Inflammatory macrophage treated with lipopolysaccharide for 4 hours (primary cell): ENCODE data around the gene RSRC2.
A peak's percentile ranks its signal among the peaks of the same experiment; 100 is the strongest.
"Not testable (repeated sequence)": the region's sequence is repeated elsewhere in the genome, so short reads cannot be mapped to it uniquely, and the experiment has no call there.

ENCODE experiments used
- DNase-seq: peaks from one replicate; pipeline ENCODE4 v3.0.0-alpha.2; 2020

Gene RSRC2, protein sequence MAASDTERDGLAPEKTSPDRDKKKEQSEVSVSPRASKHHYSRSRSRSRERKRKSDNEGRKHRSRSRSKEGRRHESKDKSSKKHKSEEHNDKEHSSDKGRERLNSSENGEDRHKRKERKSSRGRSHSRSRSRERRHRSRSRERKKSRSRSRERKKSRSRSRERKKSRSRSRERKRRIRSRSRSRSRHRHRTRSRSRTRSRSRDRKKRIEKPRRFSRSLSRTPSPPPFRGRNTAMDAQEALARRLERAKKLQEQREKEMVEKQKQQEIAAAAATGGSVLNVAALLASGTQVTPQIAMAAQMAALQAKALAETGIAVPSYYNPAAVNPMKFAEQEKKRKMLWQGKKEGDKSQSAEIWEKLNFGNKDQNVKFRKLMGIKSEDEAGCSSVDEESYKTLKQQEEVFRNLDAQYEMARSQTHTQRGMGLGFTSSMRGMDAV

DNA sequence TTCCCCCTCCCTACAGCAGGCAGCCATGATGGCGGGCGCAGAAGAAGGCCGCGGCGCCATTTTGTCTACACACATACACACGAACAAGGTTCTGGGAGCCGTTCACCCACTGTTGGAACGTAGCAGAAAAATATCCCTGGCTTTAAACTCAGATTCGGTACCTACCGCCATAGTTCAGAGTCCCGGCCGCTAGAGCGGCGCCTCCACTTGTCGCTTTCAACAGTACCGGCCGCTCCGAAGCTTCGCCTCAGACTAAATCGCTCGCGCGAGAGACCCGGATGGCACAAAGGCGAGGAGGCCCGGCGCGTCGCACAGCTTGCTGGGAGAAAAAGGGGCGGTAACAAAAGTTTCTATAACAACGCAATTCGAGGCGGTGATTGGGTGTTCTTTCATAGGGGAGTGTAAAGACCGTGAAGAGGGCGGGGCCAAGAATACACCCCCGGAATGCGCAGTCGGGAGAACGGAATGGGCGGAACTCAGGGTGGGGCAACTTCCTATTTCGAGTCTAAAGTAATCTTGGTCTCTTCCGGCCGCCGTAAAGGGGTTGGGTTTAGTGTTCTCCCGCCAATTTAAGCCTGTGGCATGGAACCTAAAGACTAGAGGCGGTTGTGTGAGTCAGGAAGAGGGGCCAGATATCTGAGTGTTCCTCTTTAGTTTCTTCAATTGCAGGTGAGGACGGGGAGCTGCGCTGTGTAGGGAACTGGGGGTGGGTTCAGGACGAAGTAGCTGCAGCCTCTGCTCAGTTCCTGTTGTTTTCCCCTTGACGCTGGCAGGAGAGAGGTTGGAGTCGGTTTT, at the start of gene RSRC2, which contains the start of gene KNTC1:
TSS of gene RSRC2 (minus strand) at position 254 of the 795 bp plus-strand sequence. CDS start at position 171, 83 bp downstream.
TSS of gene KNTC1 (plus strand) at position 567 of the 795 bp plus-strand sequence. CDS start 2,815 bp downstream, outside the sequence.
- peak; percentile 100 for DNase-seq

DNA sequence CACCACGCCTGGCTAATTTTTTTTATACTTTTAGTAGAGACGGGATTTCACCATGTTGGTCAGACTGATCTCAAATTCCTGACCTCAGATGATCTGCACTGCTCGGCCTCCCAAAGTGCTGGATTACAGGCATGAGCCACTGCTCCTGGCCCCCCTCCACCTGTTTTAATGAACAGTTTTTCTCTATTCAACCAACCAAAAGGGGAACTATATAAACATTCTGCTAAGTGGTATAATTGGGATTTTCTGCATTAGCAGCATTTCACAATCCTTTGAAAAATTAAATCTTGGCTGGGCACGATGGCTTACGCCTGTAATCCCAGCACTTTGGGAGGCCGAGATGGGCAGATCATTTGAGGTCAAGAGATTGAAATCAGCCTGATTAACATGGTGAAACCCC, 45.1 kb upstream of the RSRC2 start:
- DNase-seq, result no peak

DNA sequence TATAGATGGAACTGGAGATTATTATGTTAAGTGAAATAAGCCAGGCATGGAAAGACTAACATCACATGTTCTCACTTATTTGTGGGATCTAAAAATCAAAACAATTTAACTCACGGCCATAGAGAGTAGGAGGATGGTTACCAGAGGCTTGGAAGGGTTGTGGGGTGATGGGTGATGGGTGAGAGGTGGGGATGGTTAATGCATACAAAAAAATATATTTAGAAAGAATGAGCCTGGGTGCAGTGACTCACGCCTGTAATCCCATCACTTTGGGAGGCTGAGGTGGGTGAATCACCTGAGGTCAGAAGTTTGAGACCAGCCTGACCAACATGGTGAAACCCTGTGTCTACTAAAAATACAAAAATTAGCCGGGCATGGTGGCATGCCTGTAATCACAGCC, 43.3 kb upstream of the RSRC2 start:
- not testable (repeated sequence) for DNase-seq

DNA sequence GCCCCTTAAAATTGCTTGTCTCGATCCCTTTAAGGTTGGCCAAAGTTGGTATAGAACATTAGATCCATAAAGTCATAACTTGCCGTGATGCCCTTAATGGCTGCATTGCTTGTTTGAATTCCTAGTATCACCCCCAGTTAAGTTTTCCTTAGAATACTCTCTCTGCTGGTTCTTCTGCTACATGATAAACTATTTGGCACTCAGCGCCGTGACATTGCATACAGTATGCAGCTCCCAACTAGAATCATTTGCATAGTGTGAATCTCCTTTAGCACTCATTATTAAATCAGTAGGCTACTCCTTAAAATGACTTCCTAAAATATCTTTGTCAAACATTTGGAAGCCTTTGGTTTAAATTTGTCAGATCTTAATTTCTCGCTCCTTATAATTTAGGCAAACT, 42.6 kb upstream of the RSRC2 start:
- DNase-seq, result no peak

DNA sequence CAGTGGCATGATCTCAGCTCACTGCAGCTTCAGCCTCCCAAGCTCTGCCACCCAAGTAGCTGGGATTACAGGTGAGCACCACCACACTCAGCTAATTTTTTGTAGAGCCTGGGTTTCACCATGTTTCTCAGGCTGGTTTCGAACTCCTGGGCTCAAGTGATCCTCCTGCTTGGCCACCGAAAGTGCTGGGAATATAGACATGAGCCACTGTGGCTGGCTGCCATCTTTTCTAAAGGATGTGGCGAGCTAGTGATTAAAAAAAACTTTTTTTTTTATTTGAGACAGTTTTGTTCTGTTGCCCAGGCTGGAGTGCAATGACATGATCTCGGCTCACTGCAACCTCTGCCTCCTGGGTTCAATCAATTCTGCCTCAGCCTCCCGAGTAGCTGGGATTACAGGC, 40.1 kb upstream of the RSRC2 start:
- DNase-seq, result not testable (repeated sequence)

DNA sequence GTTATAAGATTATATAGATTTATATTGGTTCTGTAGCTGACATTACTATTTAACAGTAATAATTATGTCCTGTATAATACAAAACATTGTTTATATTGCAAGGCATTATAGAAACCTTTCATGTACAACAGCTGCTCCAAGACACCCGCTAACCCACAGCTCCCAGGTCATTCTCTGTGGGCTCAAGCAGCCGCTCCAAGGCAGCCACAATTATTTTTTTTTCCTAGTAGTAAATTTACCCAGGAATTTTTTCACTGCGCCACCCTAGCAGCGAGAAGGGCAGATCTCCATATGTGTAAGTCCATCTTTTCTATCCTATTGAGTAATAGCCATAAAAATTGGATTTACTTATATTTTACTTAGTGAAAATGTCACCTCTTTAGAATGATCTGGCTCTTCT, 36.6 kb upstream of the RSRC2 start:
- no peak for DNase-seq

DNA sequence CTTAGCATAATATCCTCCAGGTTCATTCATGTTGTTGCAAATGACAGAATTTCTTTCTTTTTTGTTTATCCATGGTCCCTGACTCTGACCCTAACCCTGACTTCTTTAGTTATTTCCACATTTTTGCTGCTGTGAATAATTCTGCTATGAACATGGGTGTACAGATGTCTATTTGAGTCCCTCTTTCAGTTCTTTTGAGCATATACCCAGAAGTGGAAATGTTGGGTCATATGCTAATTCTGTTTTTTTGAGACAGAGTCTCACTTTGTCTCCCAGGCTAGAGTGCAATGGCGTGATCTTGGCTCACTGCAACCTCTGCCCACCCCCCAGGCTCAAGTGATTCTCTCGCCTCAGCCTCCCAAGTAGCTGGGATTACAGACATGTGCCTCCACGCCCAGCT, 33.4 kb upstream of the RSRC2 start:
- no peak for DNase-seq

DNA sequence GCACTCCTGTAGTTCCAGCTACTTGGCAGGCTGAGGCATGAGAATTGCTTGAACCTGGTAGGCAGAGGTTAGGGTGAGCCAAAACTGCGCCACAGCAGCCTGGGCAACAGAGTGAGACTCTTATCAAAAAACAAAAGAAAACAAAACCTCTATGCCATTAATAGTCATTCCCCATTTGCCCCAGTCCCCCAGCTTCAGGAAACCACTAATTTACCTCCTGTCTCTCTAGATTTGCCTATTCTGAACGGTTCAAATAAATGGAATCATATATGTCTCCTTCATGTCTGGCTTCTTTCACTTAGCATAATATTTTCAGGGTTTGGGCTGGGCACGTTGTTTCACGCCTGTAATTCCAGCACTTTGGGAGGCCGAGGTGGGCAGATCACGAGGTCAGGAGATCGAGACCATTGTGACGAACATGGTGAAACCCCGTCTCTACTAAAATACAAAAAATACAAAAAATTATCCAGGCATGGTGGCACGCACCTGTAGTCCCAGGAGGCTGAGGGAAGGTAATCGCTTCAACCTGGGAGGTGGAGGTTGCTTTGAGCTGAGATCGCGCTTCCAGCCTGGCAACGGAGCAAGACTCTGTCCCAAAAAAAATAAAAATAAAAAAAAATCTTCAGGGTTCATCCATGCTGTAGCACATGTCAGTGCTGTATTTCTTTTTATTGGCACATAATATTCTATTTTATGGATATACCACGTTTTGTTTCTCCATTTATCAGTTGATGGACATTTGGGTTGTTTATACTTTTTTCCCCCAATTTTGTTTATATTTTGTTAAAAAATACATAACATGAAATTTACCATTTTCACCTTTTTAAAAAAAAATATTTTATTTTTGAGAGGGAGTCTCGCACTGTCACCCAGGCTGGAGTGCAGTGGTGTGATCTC, 32.3 kb upstream of the RSRC2 start:
- DNase-seq, result no peak

DNA sequence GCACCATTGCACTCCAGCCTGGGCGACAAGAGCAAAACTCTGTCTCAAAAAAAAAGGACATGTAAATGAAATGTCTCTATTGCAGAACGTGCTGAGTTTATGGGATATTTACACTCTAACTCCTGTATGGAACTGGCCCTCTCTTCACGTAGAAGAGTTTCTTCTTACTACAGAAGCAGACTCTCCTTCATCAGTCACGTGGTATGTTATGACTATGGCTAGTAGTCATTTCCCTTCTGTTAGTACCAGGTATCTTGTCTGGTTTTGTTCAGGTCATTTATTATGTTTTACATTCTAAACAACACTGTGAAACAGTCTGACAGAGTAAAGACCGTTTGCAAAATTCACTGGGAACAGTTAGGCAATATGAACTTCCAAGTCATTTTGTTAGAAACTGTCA, 20.6 kb upstream of the RSRC2 start:
- DNase-seq, result no peak

DNA sequence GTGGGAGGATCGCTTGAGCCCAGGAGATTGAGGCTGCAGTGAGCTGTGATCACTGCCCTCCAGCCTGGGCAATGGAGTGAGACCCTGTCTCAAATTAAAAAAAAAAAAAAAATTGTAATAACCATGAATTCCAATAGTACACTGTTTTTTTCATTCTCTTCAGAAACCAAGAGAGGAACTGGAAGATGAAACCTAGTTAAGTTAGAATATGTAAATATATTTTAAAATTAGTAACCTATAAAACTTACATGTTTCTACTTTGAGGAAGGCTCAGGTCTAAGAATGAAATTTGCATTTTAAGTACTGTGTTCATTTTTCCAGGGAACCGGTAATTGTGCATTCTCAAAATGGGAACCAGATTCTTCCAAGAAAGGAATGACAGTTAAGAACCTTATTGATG, 19.1 kb upstream of the RSRC2 start:
- DNase-seq, result no peak

DNA sequence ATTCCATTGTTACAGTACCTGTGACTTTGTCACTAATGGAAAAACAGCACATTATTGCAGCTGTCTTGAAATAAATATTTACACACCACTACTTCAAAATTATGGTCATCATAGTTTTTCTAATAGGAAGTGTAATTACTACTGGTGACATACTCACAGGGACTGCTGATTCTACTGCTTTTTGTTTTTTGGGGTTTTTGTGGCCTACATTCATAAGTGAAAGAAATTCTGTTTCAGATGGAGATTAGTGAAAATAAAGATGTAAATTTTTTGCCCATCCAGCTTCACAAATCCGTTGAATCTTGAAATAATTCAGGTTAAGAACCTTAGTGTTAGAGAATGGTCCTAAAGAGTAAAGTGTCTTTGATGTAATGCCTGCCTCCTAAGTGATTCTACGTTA, 17.8 kb upstream of the RSRC2 start:
- no peak for DNase-seq

DNA sequence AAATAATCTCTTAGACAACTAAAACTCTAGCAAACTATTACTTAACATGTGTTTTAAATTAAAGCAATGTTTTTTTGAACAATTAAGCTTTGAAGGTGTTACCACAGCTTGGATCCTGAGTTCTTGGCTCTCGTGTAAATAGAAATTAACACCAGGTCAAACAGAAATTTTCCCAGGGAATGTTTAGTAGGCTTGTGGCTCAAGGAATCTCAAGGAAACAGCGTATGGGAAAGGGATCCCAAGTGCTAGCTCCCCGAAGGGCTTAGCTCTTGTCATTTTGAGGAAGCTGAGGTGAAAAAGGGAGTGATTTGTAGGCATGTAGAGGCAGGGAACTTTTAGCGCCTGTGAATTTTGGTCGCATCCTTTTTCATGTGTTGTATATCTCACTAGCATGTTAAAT, 11.8 kb upstream of the RSRC2 start:
- DNase-seq, result no peak

DNA sequence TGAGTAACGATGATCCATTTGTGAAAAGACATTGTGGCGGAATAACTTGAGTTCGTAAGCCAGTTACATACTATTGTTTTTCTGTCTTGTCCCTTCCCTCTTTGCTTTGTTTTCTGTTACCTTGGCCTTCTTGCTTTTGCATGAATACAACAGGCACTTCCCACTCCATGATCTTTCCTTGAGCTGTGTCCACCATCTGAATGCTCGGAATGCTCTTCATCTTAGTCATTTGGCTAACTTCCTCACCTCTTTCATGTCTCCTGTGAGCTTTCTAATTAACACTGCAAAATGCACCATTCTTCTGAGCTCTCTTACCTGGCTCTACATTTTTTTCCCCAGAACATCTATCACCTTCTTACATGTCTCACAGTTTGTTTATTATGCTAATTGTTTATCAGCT, 10.3 kb upstream of the RSRC2 start:
- DNase-seq, result no peak

DNA sequence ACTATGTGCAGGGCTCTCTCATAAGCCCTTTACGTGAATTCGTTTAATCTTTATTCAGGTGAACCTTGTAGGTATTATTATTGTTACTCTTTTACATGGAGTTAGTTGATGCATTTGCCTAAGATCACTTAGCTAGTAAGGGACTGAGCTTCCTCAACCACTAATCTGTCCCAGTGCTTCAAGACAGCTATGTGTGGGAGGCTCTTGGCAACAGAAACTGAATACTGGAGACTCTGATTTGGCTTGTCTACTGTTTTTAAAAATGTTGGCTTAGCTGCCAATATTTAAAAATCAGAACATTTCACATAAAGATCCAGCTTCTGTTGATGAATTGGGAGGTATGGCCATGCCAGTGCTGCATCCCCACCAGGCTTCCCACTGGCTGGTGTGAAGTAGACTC, 7.1 kb upstream of the RSRC2 start:
- no peak for DNase-seq

DNA sequence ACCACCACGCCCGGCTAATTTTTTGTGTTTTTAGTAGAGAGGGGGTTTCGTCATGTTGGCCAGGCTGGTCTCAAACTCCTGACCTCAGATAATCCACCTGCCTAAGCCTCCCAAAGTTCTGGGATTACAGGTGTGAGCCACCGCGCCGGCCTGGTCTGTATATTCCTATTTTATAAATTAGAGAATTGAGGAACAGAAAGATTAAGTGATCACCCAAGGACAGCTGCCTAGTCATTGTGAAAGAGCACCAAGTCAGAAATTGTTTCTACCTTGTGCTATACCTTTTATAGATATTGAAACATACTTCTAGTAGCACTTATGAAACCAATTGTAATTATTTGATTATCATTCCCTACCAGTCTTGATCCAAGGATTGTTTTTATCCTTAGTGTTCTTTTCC, 2.3 kb upstream of the RSRC2 start:
- DNase-seq, result no peak

DNA sequence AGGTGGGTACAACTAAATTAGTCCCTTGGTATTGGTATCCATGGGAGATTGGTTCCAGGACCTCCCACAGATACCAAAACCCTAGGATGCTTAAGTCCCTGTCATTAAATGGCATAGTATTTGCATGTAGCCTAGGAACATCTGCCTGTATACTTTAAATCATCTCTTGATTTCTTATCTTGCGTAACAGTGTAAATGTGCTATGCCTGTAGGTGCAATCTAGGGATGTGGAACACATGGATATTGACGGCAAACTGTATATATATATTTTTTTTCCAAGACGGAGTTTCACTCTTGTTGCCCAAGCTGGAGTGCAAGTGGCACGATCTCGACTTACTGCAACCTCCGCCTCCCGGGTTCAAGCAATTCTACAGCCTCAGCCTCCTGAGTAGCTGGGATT, 1.8 kb upstream of the RSRC2 start:
- no peak for DNase-seq

DNA sequence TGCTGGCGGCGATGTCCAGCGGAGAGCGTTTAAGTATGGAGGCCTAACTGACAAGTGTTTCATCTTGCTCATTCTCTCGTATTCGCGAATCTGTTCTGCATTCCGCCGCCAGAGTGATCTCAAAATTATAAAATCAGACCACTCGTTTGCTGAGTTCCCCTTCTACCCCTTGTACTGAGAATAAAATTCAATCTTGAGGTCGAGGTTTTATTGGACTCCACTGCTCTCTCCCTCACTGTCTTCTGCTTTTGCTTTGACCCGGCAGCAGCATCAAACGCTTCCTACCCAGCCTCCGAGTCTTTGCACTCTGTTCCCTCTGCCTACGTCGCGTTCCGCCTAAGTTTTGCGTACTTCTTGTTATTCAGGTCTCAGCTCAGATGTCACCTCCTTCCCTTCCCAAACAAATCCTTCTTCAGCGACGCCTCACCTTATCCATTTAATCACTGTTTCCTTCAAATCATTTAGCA, 775 bp upstream of the RSRC2 start:
- peak; percentile 51 for DNase-seq

DNA sequence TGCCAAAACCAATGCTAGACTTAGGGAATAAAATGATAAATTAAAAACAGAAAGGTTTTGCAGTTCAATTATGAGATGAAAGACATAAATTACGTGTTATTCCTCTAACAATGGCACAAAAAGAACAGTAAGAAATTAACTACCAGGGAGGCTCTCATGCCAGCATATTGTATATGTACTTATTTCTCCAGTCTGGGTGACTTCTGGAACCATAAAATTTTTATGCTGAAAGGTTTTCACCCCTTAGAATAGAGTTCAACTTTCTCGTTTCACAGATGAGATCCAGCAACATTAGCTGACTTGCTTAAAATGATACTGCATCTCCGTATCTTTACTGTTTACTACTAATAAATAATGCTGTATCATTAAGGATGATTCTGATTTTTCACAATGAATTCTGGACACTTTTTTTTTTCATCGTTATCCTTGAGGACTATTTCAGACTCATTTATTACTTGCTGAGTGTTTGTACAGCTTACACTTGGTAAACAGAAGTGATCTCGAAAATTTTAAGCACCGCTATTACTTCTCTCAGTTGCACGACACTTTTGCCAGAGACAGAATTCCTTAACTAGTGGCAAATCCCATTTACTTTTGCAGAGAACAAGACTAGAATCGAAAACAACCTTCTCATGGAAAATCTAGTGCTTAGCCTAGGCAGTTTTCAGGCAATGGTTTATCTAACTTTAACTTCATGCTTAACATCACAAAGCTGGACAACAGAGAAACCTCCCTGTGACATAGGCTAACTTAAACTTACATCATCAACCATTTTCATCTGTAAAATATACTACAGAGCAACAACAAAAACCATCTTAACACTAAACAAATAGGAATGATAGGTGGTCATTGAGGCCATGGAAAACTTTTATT, 2.7 kb downstream of the RSRC2 start:
- no peak for DNase-seq

DNA sequence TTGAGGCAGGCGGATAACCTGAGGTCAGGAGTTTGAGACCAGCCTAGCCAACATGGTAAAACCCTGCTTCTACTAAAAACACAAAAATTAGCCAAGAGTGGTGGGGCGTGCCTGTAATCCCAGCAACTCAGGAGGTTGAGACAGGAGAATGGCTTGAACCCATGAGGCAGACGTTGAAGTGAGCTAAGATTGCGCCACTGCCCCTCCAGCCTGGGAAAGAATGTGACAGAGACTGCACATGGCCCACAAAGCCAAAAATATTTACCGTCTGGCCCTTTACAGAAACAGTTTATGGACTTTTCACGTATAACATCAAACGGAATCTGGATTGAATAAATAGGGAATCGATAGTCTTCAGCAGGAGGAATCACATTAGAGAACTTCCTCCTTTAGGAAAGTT, 3.5 kb downstream of the RSRC2 start:
- peak; percentile 11 for DNase-seq

DNA sequence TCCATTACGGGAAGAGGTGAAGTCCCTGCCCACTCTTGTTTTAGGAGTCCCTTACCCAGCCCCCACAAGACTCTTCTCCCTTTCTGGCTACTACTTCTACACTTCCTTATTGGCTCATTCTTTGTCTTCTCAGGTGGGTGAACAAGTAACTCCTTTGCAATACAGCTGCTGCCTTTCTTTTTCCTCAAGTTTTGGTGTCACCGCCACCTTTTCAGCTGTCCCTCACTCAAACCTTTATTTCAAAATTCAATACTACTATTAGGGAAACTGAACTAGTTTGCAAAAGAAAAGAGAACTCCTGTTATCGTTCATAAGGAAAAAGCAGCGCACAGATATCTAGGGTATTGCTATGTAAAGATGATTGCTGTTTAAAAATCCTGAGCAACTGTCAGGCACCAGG, 6.1 kb downstream of the RSRC2 start:
- DNase-seq, result no peak

DNA sequence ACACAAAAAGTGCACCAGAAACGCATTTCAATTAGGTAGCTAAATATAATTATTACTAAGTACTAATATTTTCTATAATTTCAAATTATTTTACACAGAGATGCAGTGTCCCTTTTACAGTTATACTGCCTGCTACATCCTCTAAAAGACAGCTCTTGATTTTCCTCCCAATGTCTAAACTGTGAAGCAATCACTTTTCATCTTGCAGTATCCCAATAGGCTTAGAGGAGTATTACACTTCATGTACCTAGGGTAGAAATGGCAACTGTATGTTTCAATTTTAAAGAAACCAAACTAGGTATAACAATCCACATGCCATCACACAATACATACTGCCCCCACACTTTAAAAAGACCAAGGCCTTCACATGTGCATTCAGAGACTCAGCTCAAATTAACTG, 7.3 kb downstream of the RSRC2 start:
- DNase-seq, result no peak

DNA sequence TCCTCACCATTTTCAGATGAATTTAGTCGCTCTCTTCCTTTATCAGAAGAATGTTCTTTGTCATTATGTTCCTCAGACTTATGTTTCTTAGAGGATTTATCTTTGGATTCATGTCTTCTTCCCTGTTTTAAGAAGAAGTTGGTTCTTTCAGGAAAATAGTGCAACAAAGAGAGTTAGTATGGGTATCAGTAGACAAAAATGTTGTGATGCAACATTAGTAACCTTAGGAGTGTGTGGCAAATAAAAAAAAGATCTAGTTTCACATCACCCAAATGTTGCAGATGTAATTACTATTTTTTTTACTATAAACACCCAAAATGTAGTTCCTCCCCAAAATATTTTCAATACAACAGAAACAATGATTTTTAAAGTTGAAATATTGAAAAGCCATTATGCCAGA, 7.8 kb downstream of the RSRC2 start:
- no peak for DNase-seq
